Cardiac fibroblast (primary cell): ENCODE results near the gene LRMDA.
A peak's percentile ranks its signal among the peaks of the same experiment; 100 is the strongest.

Experiments
- DNase-seq, 2 donors: peaks; one replicate each; pipeline versions ENCODE4 v3.0.0 to v3.0.0-alpha.2; 2010; ENCODE audit warnings: low read depth in 2 of 2
- H3K4me3 ChIP-seq, 2 donors: replicated peaks in 1 of 2; 1 replicate in 1 of 2; 2 replicates in 1 of 2; pipeline ENCODE4 v1.5.1; 2011; ENCODE audit warnings: low read depth in 2 of 2, low read length in 2 of 2, mild to moderate bottlenecking in 2 of 2, moderate library complexity in 1 of 2
- CTCF ChIP-seq: IDR thresholded peaks from one replicate; pipeline ENCODE4 v1.5.1; 2011; ENCODE audit warnings: low read depth, mild to moderate bottlenecking, low read length, inconsistent platforms

LRMDA gene

GRCh38 chr10:75720157-75720556 is 288.7 kb downstream of the LRMDA start:
- TF ChIP-seq CTCF: no peak
- DNase-seq: peak in 1 of 2 donors; percentile 14
- H3K4me3 ChIP-seq: no peak overlapping the region

GRCh38 chr10:75722020-75722419 is 290.6 kb downstream of the LRMDA start:
- TF ChIP-seq CTCF: no peak

GRCh38 chr10:75722609-75723008 is 291.2 kb downstream of the LRMDA start:
- H3K4me3 ChIP-seq: no peak overlapping the region
- no peak for TF ChIP-seq CTCF
- no peak for DNase-seq

More at GRCh38 chr10:75722020-75722419, 290.6 kb downstream of the LRMDA start:
- no peak overlapping the region for H3K4me3 ChIP-seq
- no peak for DNase-seq

- no peak overlapping the region for H3K4me3 ChIP-seq
- TF ChIP-seq CTCF: no peak
Measured at GRCh38 chr10:75723319-75723980, 292.0 kb downstream of the LRMDA start.

GRCh38 chr10:75724047-75724446 is 292.6 kb downstream of the LRMDA start:
- no peak for DNase-seq
- TF ChIP-seq CTCF: no peak
- no peak overlapping the region for H3K4me3 ChIP-seq

More at GRCh38 chr10:75723319-75723980, 292.0 kb downstream of the LRMDA start:
- DNase-seq: no peak

- H3K4me3 ChIP-seq: no peak overlapping the region
- no peak for DNase-seq
- TF ChIP-seq CTCF: no peak
Measured at GRCh38 chr10:75726522-75727483, 295.4 kb downstream of the LRMDA start.
